H1 (cell line): ENCODE results near the gene GPC4. TPM values are rescaled to one million over a fixed set of nuclear protein-coding genes. Genes with fewer than 3 reads are reported as not detected.

Experiments
- CTCF ChIA-PET: fragments of 300-600 bp; sonication (Branson Sonifier 250); formaldehyde crosslinking; loops from one replicate; lab custom pipeline; 2021; ENCODE audit not compliant: partially characterized antibody; lab: Charles Lee
- POLR2A ChIA-PET: fragments of 300-600 bp; sonication (Branson Sonifier 250); formaldehyde crosslinking; loops from one replicate; lab custom pipeline; 2021; ENCODE audit warnings: inconsistent platforms; ENCODE audit not compliant: partially characterized antibody; lab: Charles Lee
- DNase-seq, 2 experiments: peaks; one replicate each; pipeline versions ENCODE4 v3.0.0 to v3.0.0-alpha.2; 2010 to 2022; ENCODE audit warnings: low spot score in 2 of 2, low read depth in 1 of 2, mixed read lengths in 1 of 2
- FAIRE-seq: peaks from 2 replicates; lab custom pipeline; 2011; peaks lifted over from hg19 to GRCh38; lab: Jason Lieb, UNC
- H2AFZ ChIP-seq: 2 replicates; pipeline ENCODE4 v1.8.1; 2012; ENCODE audit warnings: low read length, inconsistent platforms
- H2AK5ac ChIP-seq: 2 replicates; pipeline ENCODE4 v1.6.1; 2013; ENCODE audit warnings: low read depth, low read length
- H2BK120ac ChIP-seq: replicated peaks from 2 replicates; pipeline ENCODE3; 2013; ENCODE audit warnings: low read depth, low read length, inconsistent platforms
- H2BK12ac ChIP-seq: 2 replicates; pipeline ENCODE4 v1.6.1; 2013; ENCODE audit warnings: low read depth, low read length
- H2BK15ac ChIP-seq: 2 replicates; pipeline ENCODE4 v1.6.1; 2013; ENCODE audit warnings: low read length
- H2BK20ac ChIP-seq: 2 replicates; pipeline ENCODE4 v1.6.1; 2013; ENCODE audit warnings: low read length
- H2BK5ac ChIP-seq: 2 replicates; pipeline ENCODE4 v1.6.1; 2013; ENCODE audit warnings: low read depth, low read length
- H3K14ac ChIP-seq: 2 replicates; pipeline ENCODE4 v1.6.1; 2013; ENCODE audit warnings: inconsistent platforms; ENCODE audit not compliant: insufficient read length
- H3K18ac ChIP-seq: 2 replicates; pipeline ENCODE4 v1.6.1; 2013; ENCODE audit warnings: low read length; ENCODE audit errors: extremely low read depth
- H3K23ac ChIP-seq: 2 replicates; pipeline ENCODE4 v1.6.1; 2013; ENCODE audit warnings: inconsistent platforms; ENCODE audit not compliant: insufficient read length
- H3K23me2 ChIP-seq: 2 replicates; pipeline ENCODE4 v1.6.1; 2013; ENCODE audit warnings: low read depth, low read length
- H3K27ac ChIP-seq: 2 replicates; pipeline ENCODE4 v1.6.1; 2011; ENCODE audit warnings: low read depth, low read length, inconsistent platforms
- H3K27me3 ChIP-seq, 4 experiments: replicated peaks in 1 of 4; 1 replicate in 1 of 4; 2 replicates in 3 of 4; pipeline versions ENCODE4 v1.6.1 to v1.8.1; 2011 to 2013; ENCODE audit warnings: low read length in 3 of 4, mild to moderate bottlenecking in 3 of 4, inconsistent platforms in 2 of 4, mixed read lengths in 2 of 4, moderate library complexity in 1 of 4; ENCODE audit not compliant: control insufficient read depth in 3 of 4, insufficient read depth in 3 of 4; ENCODE audit errors: extremely low read depth in 1 of 4
- H3K36me3 ChIP-seq, 4 experiments: 2 replicates each; pipeline versions ENCODE4 v1.6.1 to v1.8.1; 2011 to 2013; ENCODE audit warnings: mild to moderate bottlenecking in 4 of 4, low read length in 3 of 4, moderate library complexity in 2 of 4, control low read depth in 1 of 4, inconsistent platforms in 1 of 4; ENCODE audit not compliant: insufficient read depth in 4 of 4, control insufficient read depth in 2 of 4
- H3K4ac ChIP-seq: replicated peaks from 2 replicates; pipeline ENCODE3; 2013; ENCODE audit warnings: low read length, low read depth, mixed read lengths, inconsistent platforms; ENCODE audit not compliant: insufficient read length
- H3K4me1 ChIP-seq, 4 experiments: replicated peaks in 1 of 4; 1 replicate in 1 of 4; 2 replicates in 3 of 4; pipeline versions ENCODE4 v1.6.1 to v1.8.1; 2011 to 2013; ENCODE audit warnings: low read length in 3 of 4, inconsistent platforms in 2 of 4, mixed read lengths in 1 of 4; ENCODE audit not compliant: insufficient read depth in 4 of 4, control insufficient read depth in 3 of 4
- H3K4me2 ChIP-seq, 2 experiments: 2 replicates each; pipeline versions ENCODE4 v1.6.1 to v1.8.1; 2011 to 2013; ENCODE audit warnings: low read depth in 2 of 2, low read length in 2 of 2, control low read depth in 1 of 2, inconsistent platforms in 1 of 2, mild to moderate bottlenecking in 1 of 2; ENCODE audit not compliant: insufficient read depth in 1 of 2
- H3K4me3 ChIP-seq, 4 experiments: fragments of 200-600, 300-600 bp in 1 of 4; sonication (generic), shearing (Covaris generic), sonication (Bioruptor Twin) in 1 of 4; 2 replicates each; pipeline versions ENCODE4 v1.5.1 to v1.8.1; 2011 to 2016; ENCODE audit warnings: low read length in 4 of 4, low read depth in 3 of 4, control low read depth in 2 of 4, inconsistent platforms in 2 of 4, mild to moderate bottlenecking in 2 of 4, mixed read lengths in 1 of 4, moderate library complexity in 1 of 4; ENCODE audit not compliant: insufficient read depth in 2 of 4; ENCODE audit errors: extremely low read depth in 1 of 4
- H3K56ac ChIP-seq: replicated peaks from 2 replicates; pipeline ENCODE3; 2013; ENCODE audit warnings: low read depth, mild to moderate bottlenecking, mixed read lengths, low read length, inconsistent platforms; ENCODE audit not compliant: insufficient read length
- H3K79me1 ChIP-seq: 2 replicates; pipeline ENCODE4 v1.6.1; 2013; ENCODE audit warnings: low read depth, low read length, control low read depth
- H3K79me2 ChIP-seq, 2 experiments: 2 replicates each; pipeline versions ENCODE4 v1.6.1 to v1.8.1; 2012 to 2013; ENCODE audit warnings: low read length in 2 of 2, mild to moderate bottlenecking in 2 of 2, inconsistent platforms in 1 of 2; ENCODE audit not compliant: insufficient read depth in 2 of 2, control insufficient read depth in 1 of 2
- H3K9ac ChIP-seq, 4 experiments: replicated peaks in 1 of 4; 1 replicate in 1 of 4; 2 replicates in 3 of 4; pipeline versions ENCODE4 v1.6.1 to v1.8.1; 2011 to 2013; ENCODE audit warnings: low read depth in 3 of 4, low read length in 3 of 4, control low read depth in 2 of 4, mild to moderate bottlenecking in 2 of 4, moderate library complexity in 2 of 4, inconsistent platforms in 1 of 4; ENCODE audit errors: extremely low read depth in 1 of 4
- H3K9me3 ChIP-seq, 2 experiments: 2 replicates each; pipeline versions ENCODE4 v1.6.1 to v1.8.1; 2012 to 2013; ENCODE audit warnings: mild to moderate bottlenecking in 2 of 2, moderate library complexity in 2 of 2, control low read depth in 1 of 2, inconsistent platforms in 1 of 2, low read depth in 1 of 2, low read length in 1 of 2, mixed read lengths in 1 of 2; ENCODE audit not compliant: insufficient read depth in 2 of 2
- H4K20me1 ChIP-seq, 2 experiments: replicated peaks in 1 of 2; 2 replicates each; pipeline versions ENCODE3 to v1.8.1; 2011 to 2013; ENCODE audit warnings: inconsistent platforms in 2 of 2, low read length in 2 of 2, mild to moderate bottlenecking in 1 of 2; ENCODE audit not compliant: insufficient read depth in 2 of 2, control insufficient read depth in 1 of 2
- H4K5ac ChIP-seq: 2 replicates; pipeline ENCODE4 v1.6.1; 2013; ENCODE audit warnings: low read length, low read depth, mixed read lengths, inconsistent platforms; ENCODE audit not compliant: insufficient read length
- H4K8ac ChIP-seq: 2 replicates; pipeline ENCODE4 v1.8.0; 2013; ENCODE audit warnings: mild to moderate bottlenecking, moderate library complexity, low read length, inconsistent platforms; ENCODE audit not compliant: insufficient read depth; ENCODE audit errors: extremely low read depth
- H4K91ac ChIP-seq: replicated peaks from 2 replicates; pipeline ENCODE3; 2013; ENCODE audit warnings: low read length, mixed read lengths, inconsistent platforms; ENCODE audit not compliant: insufficient read length
- GTF2F1 ChIP-seq: IDR thresholded peaks from 2 replicates; pipeline ENCODE4 v1.6.1; 2012; ENCODE audit warnings: low read depth, low read length, improper control_type of control experiment, borderline replicate concordance
- WGBS, 2 experiments: shearing (Covaris generic) in 1 of 2; methylation state at CpG; one replicate each; pipeline versions ENCODE4 v1.1.6 to v1.1.7; 2013 to 2015; ENCODE audit warnings: low lambda C conversion rate in 2 of 2, mixed read lengths in 2 of 2, inconsistent platforms in 1 of 2, low coverage in 1 of 2, missing lambda C conversion rate in 1 of 2; ENCODE audit not compliant: insufficient replicate concordance in 2 of 2, insufficient coverage in 1 of 2, insufficient read length in 1 of 2; ENCODE audit errors: extremely low coverage in 1 of 2, missing lambda C conversion rate in 1 of 2; 5-methylcytosine and 5-hydroxymethylcytosine counted together
- polyA plus RNA-seq, 7 experiments: library from polyadenylated mRNA; depleted of rRNA in 3 of 7; stranded (reverse) in 5 of 7; unstranded in 2 of 7; fragments of >200 nt in 5 of 7; fragments of 200-250 nt in 2 of 7; gene quantifications; 1 replicate in 5 of 7; 2 replicates in 1 of 7; 4 replicates in 1 of 7; pipeline versions ENCODE4 v1.2.1 to v1.2.3, GENCODE V29; 2011 to 2013; ENCODE audit warnings: missing spikeins in 2 of 7, mixed read lengths in 2 of 7
- total RNA-seq: library from RNA; stranded (reverse); fragmentation: NEBNext Ultra II Directional; extraction: Animal tissue kit (Norgen Biotek cat#: 25700); gene quantifications from 2 replicates; pipeline ENCODE4 v1.2.1, GENCODE V29; 2021

Gene GPC4
- total and polyA plus RNA-seq, 2 of the 8 experiments (the other 6 are each of a cell fraction or from before 2014, with no cell fraction given), result 46.8 to 230 TPM

- no peak overlapping the region for H3K18ac ChIP-seq
- H3K4me1 ChIP-seq, result peaks cover 4 to 13% (median 7%) of the 10 kb centered on the region in 4 experiments
- no peaks in the 10 kb centered on the region for H3K27me3 ChIP-seq
- no peak for DNase-seq
- FAIRE-seq, result peak; percentile 42
- no peak overlapping the region for H2BK5ac ChIP-seq
- H2AFZ ChIP-seq, result no peak overlapping the region
- H4K5ac ChIP-seq, result no peak overlapping the region
- CTCF ChIA-PET, result no interaction called here
- H3K4ac ChIP-seq, result no peak overlapping the region
- H3K56ac ChIP-seq, result no peak overlapping the region
- no peaks in the 10 kb centered on the region for H3K23me2 ChIP-seq
- H3K4me2 ChIP-seq, result no peak overlapping the region
- H2AK5ac ChIP-seq, result no peak overlapping the region
- POLR2A ChIA-PET, result interaction anchor here (0.7 kb wide), 1 partner anchor 8 kb away, joined by 3 read pairs; no protein-coding TSS in a partner anchor
- H3K36me3 ChIP-seq, result peaks cover 0 to 7% (median 3%) of the 10 kb centered on the region in 4 experiments; a peak in 6 of 8 replicates
- H3K9me3 ChIP-seq, result no peaks in the 10 kb centered on the region
- 83% methylated on average over 2 of the region's 2 CpGs; no CpG with 5 or more reads in 1 of the 2 experiments for WGBS, 2 experiments
- H3K79me1 ChIP-seq, result no peaks in the 10 kb centered on the region
- H2BK12ac ChIP-seq, result no peak overlapping the region
- H4K8ac ChIP-seq, result 0 out of 2 replicates have a peak overlapping the region, but pooled peaks have one; percentile 68
- no peak overlapping the region for H4K91ac ChIP-seq
- H2BK20ac ChIP-seq, result no peak overlapping the region
- no peak for TF ChIP-seq GTF2F1
- H3K27ac ChIP-seq, result no peak overlapping the region
- H3K23ac ChIP-seq, result no peak overlapping the region
- no peak overlapping the region for H3K9ac ChIP-seq
- no peak overlapping the region for H3K14ac ChIP-seq
- H3K79me2 ChIP-seq, result peaks cover 3 to 96% of the 10 kb centered on the region in 2 experiments; a peak in 3 of 4 replicates
- H2BK120ac ChIP-seq, result no peak overlapping the region
- H4K20me1 ChIP-seq, result peaks cover 9 to 15% of the 10 kb centered on the region in 2 experiments
- H3K4me3 ChIP-seq, result no peak overlapping the region
- no peak overlapping the region for H2BK15ac ChIP-seq
These were observed 41.8 kb downstream of the GPC4 start for GRCh38 chrX:133373386-133374079.
